ENCODE measurements around the gene CASZ1. TPM values are rescaled to one million over a fixed set of nuclear protein-coding genes. Genes with fewer than 3 reads are reported as not detected.
A peak's percentile ranks its signal among the peaks of the same experiment; 100 is the strongest.

CASZ1 gene
- total RNA-seq, 1 donor from 2014 or later, result 18.3 TPM

GRCh38 chr1:10592373-10592772 is 204.1 kb downstream of the CASZ1 start:
- Mint-ChIP-seq H3K4me3 (ENCODE audit: unreplicated experiment) (no peak overlapping the region), H3K27ac (ENCODE audit: unreplicated experiment) (peak overlapping the region; percentile 49), H3K4me1 (ENCODE audit: low read depth, unreplicated experiment) (peaks cover 42% of the 10 kb centered on the region), H3K9me3 (ENCODE audit: unreplicated experiment) (peaks cover 2% of the 10 kb centered on the region), H3K27me3 (ENCODE audit: unreplicated experiment) (no peaks in the 10 kb centered on the region), H3K36me3 (ENCODE audit: unreplicated experiment) (no peaks in the 10 kb centered on the region)
- DNase-seq, result no peak
- no peak for TF ChIP-seq CTCF (IDR thresholded peaks at IDR 0.05; ENCODE audit: partially characterized antibody, unreplicated experiment)

- H3K4me1 Mint-ChIP-seq (ENCODE audit: low read depth, unreplicated experiment), result peaks cover 41% of the 10 kb centered on the region
Measured at GRCh38 chr1:10591010-10591409, 205.4 kb downstream of the CASZ1 start.

GRCh38 chr1:10589074-10589473 is 207.4 kb downstream of the CASZ1 start:
- TF ChIP-seq CTCF (IDR thresholded peaks at IDR 0.05; ENCODE audit: partially characterized antibody, unreplicated experiment), result no peak
- no peak for DNase-seq
- Mint-ChIP-seq H3K27ac (ENCODE audit: unreplicated experiment) (no peak overlapping the region), H3K27me3 (ENCODE audit: unreplicated experiment) (no peaks in the 10 kb centered on the region), H3K36me3 (ENCODE audit: unreplicated experiment) (no peaks in the 10 kb centered on the region), H3K9me3 (ENCODE audit: unreplicated experiment) (no peaks in the 10 kb centered on the region), H3K4me1 (ENCODE audit: low read depth, unreplicated experiment) (peaks cover 24% of the 10 kb centered on the region), H3K4me3 (ENCODE audit: unreplicated experiment) (no peak overlapping the region)

More at GRCh38 chr1:10591010-10591409, 205.4 kb downstream of the CASZ1 start:
- DNase-seq, result no peak
- Mint-ChIP-seq H3K27me3 (ENCODE audit: unreplicated experiment) (no peaks in the 10 kb centered on the region), H3K4me3 (ENCODE audit: unreplicated experiment) (no peak overlapping the region), H3K27ac (ENCODE audit: unreplicated experiment) (peak overlapping the region; percentile 43), H3K36me3 (ENCODE audit: unreplicated experiment) (no peaks in the 10 kb centered on the region), H3K9me3 (ENCODE audit: unreplicated experiment) (peaks cover 2% of the 10 kb centered on the region)
- no peak for TF ChIP-seq CTCF (IDR thresholded peaks at IDR 0.05; ENCODE audit: partially characterized antibody, unreplicated experiment)

GRCh38 chr1:10588640-10589039 is 207.8 kb downstream of the CASZ1 start:
- Mint-ChIP-seq H3K4me3 (ENCODE audit: unreplicated experiment) (no peak overlapping the region), H3K36me3 (ENCODE audit: unreplicated experiment) (no peaks in the 10 kb centered on the region), H3K27ac (ENCODE audit: unreplicated experiment) (no peak overlapping the region), H3K9me3 (ENCODE audit: unreplicated experiment) (no peaks in the 10 kb centered on the region), H3K4me1 (ENCODE audit: low read depth, unreplicated experiment) (peaks cover 22% of the 10 kb centered on the region), H3K27me3 (ENCODE audit: unreplicated experiment) (no peaks in the 10 kb centered on the region)
- DNase-seq, result no peak
- no peak for TF ChIP-seq CTCF (IDR thresholded peaks at IDR 0.05; ENCODE audit: partially characterized antibody, unreplicated experiment)

Other genes starting within 250 kb of the CASZ1 start
- gene TARDBP, start 216.0 kb upstream of the CASZ1 start, total RNA-seq (ENCODE audit: unreplicated experiment), result 161 TPM